ENCODE measurements around the gene PPP1R1C. TPM values are rescaled to one million over a fixed set of nuclear protein-coding genes. Genes with fewer than 3 reads are reported as not detected.

PPP1R1C gene
- polyA plus RNA-seq, 1 donor from 2014 or later, result not detected

- H3F3A ChIP-seq (ENCODE audit: insufficient read depth, low read length, poor library complexity, severe bottlenecking), result no peaks in the 10 kb centered on the region
- no peaks in the 10 kb centered on the region for H3K36me3 ChIP-seq (ENCODE audit: insufficient read depth, low read length)
- no peak overlapping the region for H3K4me2 ChIP-seq (ENCODE audit: low read length)
- no peaks in the 10 kb centered on the region for H4K20me1 ChIP-seq (ENCODE audit: insufficient read depth)
- no peak overlapping the region for H2AFZ ChIP-seq (ENCODE audit: low read depth, low read length)
- H3K9me3 ChIP-seq (ENCODE audit: low read length), result no peaks in the 10 kb centered on the region
- H3K4me3 ChIP-seq (ENCODE audit: low read length), result no peak overlapping the region
- H3K27ac ChIP-seq (ENCODE audit: low read length), result no peak overlapping the region
- no peaks in the 10 kb centered on the region for H3K9me2 ChIP-seq (ENCODE audit: insufficient read depth, low read length)
- TF ChIP-seq EZH2 (IDR thresholded peaks at IDR 0.05; ENCODE audit: borderline replicate concordance, insufficient read depth, low read length, poor library complexity, severe bottlenecking) (no peak), REST (IDR thresholded peaks at IDR 0.05; ENCODE audit: borderline replicate concordance) (no peak), SMC3 (conservative IDR thresholded peaks at IDR 0.05; ENCODE audit: poor library complexity) (no peak), CTCF (IDR thresholded peaks at IDR 0.05; ENCODE audit: poor library complexity, severe bottlenecking) (no peak), MXI1 (conservative IDR thresholded peaks at IDR 0.05; ENCODE audit: poor library complexity, severe bottlenecking) (no peak), EP300 (conservative IDR thresholded peaks at IDR 0.05; ENCODE audit: poor library complexity, severe bottlenecking) (no peak), TAF1 (IDR thresholded peaks at IDR 0.05; ENCODE audit: low read depth) (no peak), RAD21 (conservative IDR thresholded peaks at IDR 0.05) (no peak), POLR2AphosphoS5 (IDR thresholded peaks at IDR 0.05) (no peak)
- no peaks in the 10 kb centered on the region for H3K79me2 ChIP-seq (replicated peaks; ENCODE audit: insufficient read depth, low read length)
- no peaks in the 10 kb centered on the region for H3K27me3 ChIP-seq (ENCODE audit: insufficient read depth, low read depth, low read length)
- H3K9ac ChIP-seq (ENCODE audit: low read length), result no peak overlapping the region
Measured at GRCh38 chr2:182050333-182051135, 64.9 kb downstream of the PPP1R1C start.

GRCh38 chr2:182055993-182056392 lies 70.3 kb downstream of the PPP1R1C start:
- no peak overlapping the region for H3K4me2 ChIP-seq (ENCODE audit: low read length)
- no peaks in the 10 kb centered on the region for H3K36me3 ChIP-seq (ENCODE audit: insufficient read depth, low read length)
- H4K20me1 ChIP-seq (ENCODE audit: insufficient read depth), result no peaks in the 10 kb centered on the region
- no peaks in the 10 kb centered on the region for H3K9me2 ChIP-seq (ENCODE audit: insufficient read depth, low read length)
- H2AFZ ChIP-seq (ENCODE audit: low read depth, low read length), result no peak overlapping the region
- H3F3A ChIP-seq (ENCODE audit: insufficient read depth, low read length, poor library complexity, severe bottlenecking), result no peaks in the 10 kb centered on the region
- no peak for TF ChIP-seq CTCF (IDR thresholded peaks at IDR 0.05; ENCODE audit: poor library complexity, severe bottlenecking)
- no peak for TF ChIP-seq MXI1 (conservative IDR thresholded peaks at IDR 0.05; ENCODE audit: poor library complexity, severe bottlenecking)
- no peak for TF ChIP-seq RAD21 (conservative IDR thresholded peaks at IDR 0.05)
- no peak for TF ChIP-seq TAF1 (IDR thresholded peaks at IDR 0.05; ENCODE audit: low read depth)
- no peak for TF ChIP-seq EP300 (conservative IDR thresholded peaks at IDR 0.05; ENCODE audit: poor library complexity, severe bottlenecking)
- no peak for TF ChIP-seq POLR2AphosphoS5 (IDR thresholded peaks at IDR 0.05)
- TF ChIP-seq EZH2 (IDR thresholded peaks at IDR 0.05; ENCODE audit: borderline replicate concordance, insufficient read depth, low read length, poor library complexity, severe bottlenecking), result no peak
- TF ChIP-seq SMC3 (conservative IDR thresholded peaks at IDR 0.05; ENCODE audit: poor library complexity), result no peak
- no peak for TF ChIP-seq REST (IDR thresholded peaks at IDR 0.05; ENCODE audit: borderline replicate concordance)
- H3K4me3 ChIP-seq (ENCODE audit: low read length), result no peak overlapping the region
- H3K79me2 ChIP-seq (replicated peaks; ENCODE audit: insufficient read depth, low read length), result no peaks in the 10 kb centered on the region
- no peaks in the 10 kb centered on the region for H3K27me3 ChIP-seq (ENCODE audit: insufficient read depth, low read depth, low read length)
- H3K9ac ChIP-seq (ENCODE audit: low read length), result no peak overlapping the region
- H3K27ac ChIP-seq (ENCODE audit: low read length), result no peak overlapping the region
- H3K9me3 ChIP-seq (ENCODE audit: low read length), result no peaks in the 10 kb centered on the region

Measured in neural cell (in vitro differentiated cells).